Tibial nerve (tissue), 4 donors: Measurements from ENCODE around the gene SLC35A3. TPM values are rescaled to one million over a fixed set of nuclear protein-coding genes. Genes with fewer than 3 reads are reported as not detected.

Experiments
- DNase-seq, 2 donors: peaks; one replicate each; pipeline ENCODE4 v3.0.0-alpha.2; 2019; ENCODE audit warnings: low spot score in 2 of 2
- H3K27ac ChIP-seq, 4 donors: fragments of 200-600 bp; sonication (generic) in 3 of 4; one replicate each; pipeline ENCODE4 v1.5.1; 2017 to 2019; ENCODE audit warnings: mild to moderate bottlenecking in 1 of 4
- H3K27me3 ChIP-seq, 2 donors: fragments of 200-600 bp; sonication (generic) in 1 of 2; one replicate each; pipeline versions ENCODE4 v1.5.1 to v1.6.0; 2017 to 2019
- H3K36me3 ChIP-seq, 3 donors: fragments of 200-600 bp; sonication (generic); one replicate each; pipeline ENCODE4 v1.5.1; 2018 to 2019
- H3K4me1 ChIP-seq, 4 donors: fragments of 200-600 bp; sonication (generic) in 3 of 4; one replicate each; pipeline ENCODE4 v1.5.1; 2017 to 2019
- H3K4me3 ChIP-seq, 4 donors: fragments of 200-600 bp; sonication (generic) in 3 of 4; one replicate each; pipeline ENCODE4 v1.5.1; 2017 to 2019; ENCODE audit warnings: mild to moderate bottlenecking in 1 of 4, moderate library complexity in 1 of 4
- H3K9me3 ChIP-seq, 4 donors: fragments of 200-600 bp; sonication (generic) in 3 of 4; one replicate each; pipeline ENCODE4 v1.5.1; 2017 to 2019
- CTCF ChIP-seq, 5 experiments: fragments of 200-600 bp in 3 of 5; fragments of 450-650 bp in 2 of 5; sonication (generic) in 3 of 5; IDR thresholded peaks; one replicate each; pipeline ENCODE4 v1.5.1; 2016 to 2019; ENCODE audit warnings: antibody characterized with exemption in 5 of 5, mild to moderate bottlenecking in 3 of 5, moderate library complexity in 2 of 5
- EP300 ChIP-seq, 2 donors: sonication (generic); formaldehyde crosslinking; IDR thresholded peaks; one replicate each; pipeline ENCODE4 v1.6.1; 2017; ENCODE audit warnings: antibody characterized with exemption in 2 of 2, mild to moderate bottlenecking in 1 of 2
- POLR2A ChIP-seq, 2 donors: fragments of 450-650 bp; IDR thresholded peaks; one replicate each; pipeline ENCODE4 v1.6.1; 2017; ENCODE audit warnings: antibody characterized with exemption in 2 of 2, mild to moderate bottlenecking in 2 of 2, moderate library complexity in 2 of 2
- WGBS, 2 donors: methylation state at CpG; one replicate each; pipeline ENCODE4 v1.1.5; 2018; 5-methylcytosine and 5-hydroxymethylcytosine counted together
- total RNA-seq, 4 donors: library from RNA; depleted of rRNA; stranded (reverse); fragments of >200 nt; gene quantifications; one replicate each; pipeline ENCODE4 v1.1.0, GENCODE V29; 2016

The SLC35A3 gene
- total RNA-seq, 4 donors from 2014 or later, result 15.7 to 23.8 (median 17.9) TPM

GRCh38 chr1:100009458-100009857 lies 39.7 kb downstream of the SLC35A3 start:
- Histone ChIP-seq H3K4me1 (no peaks in the 10 kb centered on the region), H3K27me3 (no peaks in the 10 kb centered on the region), H3K9me3 (peaks cover 0 to 14% (median 0%) of the 10 kb centered on the region in 4 donors), H3K27ac (no peak overlapping the region), H3K36me3 (peaks cover 0 to 37% (median 0%) of the 10 kb centered on the region in 3 donors), H3K4me3 (no peak overlapping the region)
- no peak for TF ChIP-seq POLR2A (IDR thresholded peaks at IDR 0.05)
- TF ChIP-seq EP300 (IDR thresholded peaks at IDR 0.05), result no peak
- TF ChIP-seq CTCF (IDR thresholded peaks at IDR 0.05), result no peak
- no peak for DNase-seq

GRCh38 chr1:100010804-100011203 lies 41.0 kb downstream of the SLC35A3 start:
- 87 to 89% methylated on average over 1 of the region's 1 CpG for WGBS, 2 donors
- no peak overlapping the region for H3K27ac ChIP-seq
- H3K27me3 ChIP-seq, result no peaks in the 10 kb centered on the region
- no peaks in the 10 kb centered on the region for H3K4me1 ChIP-seq
- H3K36me3 ChIP-seq, result peaks cover 0 to 30% (median 0%) of the 10 kb centered on the region in 3 donors
- TF ChIP-seq EP300 (IDR thresholded peaks at IDR 0.05) (no peak), POLR2A (IDR thresholded peaks at IDR 0.05) (no peak), CTCF (IDR thresholded peaks at IDR 0.05) (no peak)
- H3K9me3 ChIP-seq, result peaks cover 0 to under 1% (median 0%) of the 10 kb centered on the region in 4 donors
- no peak for DNase-seq
- H3K4me3 ChIP-seq, result no peak overlapping the region

GRCh38 chr1:100019220-100019619 lies 49.4 kb downstream of the SLC35A3 start:
- no peaks in the 10 kb centered on the region for H3K9me3 ChIP-seq
- H3K4me1 ChIP-seq, result no peaks in the 10 kb centered on the region
- no peak overlapping the region for H3K27ac ChIP-seq
- peaks cover 0 to 9% (median 0%) of the 10 kb centered on the region in 3 donors for H3K36me3 ChIP-seq
- no peak for TF ChIP-seq EP300 (IDR thresholded peaks at IDR 0.05)
- TF ChIP-seq POLR2A (IDR thresholded peaks at IDR 0.05), result no peak
- TF ChIP-seq CTCF (IDR thresholded peaks at IDR 0.05), result no peak
- WGBS, 2 donors, result 78 to 90% methylated on average over 1 of the region's 1 CpG
- H3K27me3 ChIP-seq, result no peaks in the 10 kb centered on the region
- DNase-seq, result no peak
- H3K4me3 ChIP-seq, result no peak overlapping the region

DNA sequence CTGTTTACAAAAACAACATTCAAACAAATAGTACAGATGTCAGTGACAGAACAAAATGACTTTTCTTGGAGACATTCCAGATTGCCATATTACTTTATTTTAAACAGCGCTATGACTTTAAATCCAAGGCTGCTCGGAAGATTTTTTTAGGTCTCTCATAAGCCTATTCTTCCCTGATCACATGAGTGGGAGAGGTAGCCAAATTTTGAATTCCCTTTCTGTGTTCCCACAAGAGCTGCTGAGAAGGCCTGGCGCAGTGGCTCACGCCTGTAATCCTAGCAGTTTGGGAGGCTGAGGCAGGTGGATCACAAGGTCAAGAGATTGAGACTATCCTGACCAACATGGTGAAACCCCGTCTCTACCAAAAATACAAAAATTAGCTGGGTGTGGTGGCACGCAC lies 53.7 kb downstream of the SLC35A3 start:
- Histone ChIP-seq H3K4me3 (no peak overlapping the region), H3K4me1 (no peaks in the 10 kb centered on the region), H3K36me3 (peaks cover 0 to 9% (median 0%) of the 10 kb centered on the region in 3 donors), H3K9me3 (no peaks in the 10 kb centered on the region), H3K27ac (no peak overlapping the region), H3K27me3 (no peaks in the 10 kb centered on the region)
- 94 to 96% methylated on average over 6 of the region's 6 CpGs for WGBS, 2 donors
- TF ChIP-seq EP300 (IDR thresholded peaks at IDR 0.05) (no peak), POLR2A (IDR thresholded peaks at IDR 0.05) (no peak), CTCF (IDR thresholded peaks at IDR 0.05) (no peak)
- DNase-seq, result no peak

GRCh38 chr1:100027212-100027611 lies 57.4 kb downstream of the SLC35A3 start:
- 95 to 100% methylated on average over 1 of the region's 1 CpG for WGBS, 2 donors
- TF ChIP-seq POLR2A (IDR thresholded peaks at IDR 0.05) (no peak), CTCF (IDR thresholded peaks at IDR 0.05) (no peak), EP300 (IDR thresholded peaks at IDR 0.05) (no peak)
- no peaks in the 10 kb centered on the region for H3K9me3 ChIP-seq

More at GRCh38 chr1:100027212-100027611, 57.4 kb downstream of the SLC35A3 start:
- no peak for DNase-seq
- Histone ChIP-seq H3K27ac (no peak overlapping the region), H3K27me3 (no peaks in the 10 kb centered on the region), H3K4me1 (no peaks in the 10 kb centered on the region), H3K36me3 (peaks cover 0 to 9% (median 0%) of the 10 kb centered on the region in 3 donors), H3K4me3 (no peak overlapping the region)
